SHP77 (cell line): ENCODE results near the gene RMC1.
"Not testable (repeated sequence)": the region's sequence is repeated elsewhere in the genome, so short reads cannot be mapped to it uniquely, and the experiment has no call there.

Source experiments
- DNase-seq, 2 experiments: peaks; one replicate each; lab custom pipeline; 2025; lab: John Stamatoyannopoulos, UW

Gene RMC1

GRCh38 chr18:23503038-23503962 is at the start of gene RMC1:
Gene RMC1 (plus strand): TSS chr18:23503511. CDS start chr18:23503619, 108 bp downstream.
- peak; percentile 86 to 87 for DNase-seq

- no peak for DNase-seq
These were observed 49.6 kb upstream of the RMC1 start for GRCh38 chr18:23453680-23454058.

GRCh38 chr18:23456835-23457234 is 46.5 kb upstream of the RMC1 start:
- DNase-seq: no peak

GRCh38 chr18:23458830-23459529 is 44.3 kb upstream of the RMC1 start:
- DNase-seq: no peak

- no peak for DNase-seq
These were observed 43.8 kb upstream of the RMC1 start for GRCh38 chr18:23459530-23459921.

- DNase-seq: no peak
These were observed 42.7 kb upstream of the RMC1 start for GRCh38 chr18:23460285-23461273.

- DNase-seq: no peak
These were observed 40.4 kb upstream of the RMC1 start for GRCh38 chr18:23462876-23463275.

- DNase-seq: no peak
These were observed 34.4 kb upstream of the RMC1 start for GRCh38 chr18:23468753-23469459.

GRCh38 chr18:23470620-23471387 is 32.5 kb upstream of the RMC1 start:
- no peak for DNase-seq

- no peak for DNase-seq
These were observed 31.8 kb upstream of the RMC1 start for GRCh38 chr18:23471486-23471885.

- DNase-seq: no peak
These were observed 23.3 kb upstream of the RMC1 start for GRCh38 chr18:23479829-23480505.

- DNase-seq: no peak
These were observed 18.6 kb upstream of the RMC1 start for GRCh38 chr18:23484561-23485182.

GRCh38 chr18:23485386-23485785 is 17.9 kb upstream of the RMC1 start:
- DNase-seq: no peak

- peak in 1 of 2 experiments; percentile 22 for DNase-seq
These were observed 15.4 kb upstream of the RMC1 start for GRCh38 chr18:23487738-23488570.

- DNase-seq: not testable (repeated sequence)
These were observed 13.7 kb upstream of the RMC1 start for GRCh38 chr18:23489586-23489985.

- DNase-seq: no peak
These were observed 9.7 kb upstream of the RMC1 start for GRCh38 chr18:23493654-23494053.

GRCh38 chr18:23494992-23495391 is 8.3 kb upstream of the RMC1 start:
- no peak for DNase-seq

- DNase-seq: peak in 1 of 2 experiments; percentile 39
These were observed 7.4 kb upstream of the RMC1 start for GRCh38 chr18:23495723-23496440.
